ENCODE results near the gene ACBD4.
A peak's percentile ranks its signal among the peaks of the same experiment; 100 is the strongest.

Gene ACBD4

DNA sequence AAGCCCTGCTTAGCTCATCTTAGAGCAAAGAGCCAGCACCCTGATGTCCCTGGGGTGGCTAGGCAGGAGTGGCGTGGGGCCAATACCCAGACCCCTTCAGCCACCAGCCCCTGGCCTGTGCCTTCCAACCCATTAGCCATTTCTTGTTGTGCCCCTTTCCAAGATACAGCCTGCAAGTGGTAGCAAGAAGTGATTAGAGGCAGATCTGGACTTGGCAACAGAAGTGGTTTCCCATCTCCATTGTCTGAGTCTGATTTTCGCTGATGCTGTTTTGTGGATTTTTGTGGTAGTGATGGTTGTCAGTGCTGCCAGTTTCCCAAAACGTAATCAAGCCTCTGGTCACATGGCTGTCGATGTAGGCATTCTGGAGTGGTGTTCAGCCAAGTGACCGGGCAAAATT, 28.9 kb upstream of the ACBD4 start:
- TF ChIP-seq, protein P1, sequence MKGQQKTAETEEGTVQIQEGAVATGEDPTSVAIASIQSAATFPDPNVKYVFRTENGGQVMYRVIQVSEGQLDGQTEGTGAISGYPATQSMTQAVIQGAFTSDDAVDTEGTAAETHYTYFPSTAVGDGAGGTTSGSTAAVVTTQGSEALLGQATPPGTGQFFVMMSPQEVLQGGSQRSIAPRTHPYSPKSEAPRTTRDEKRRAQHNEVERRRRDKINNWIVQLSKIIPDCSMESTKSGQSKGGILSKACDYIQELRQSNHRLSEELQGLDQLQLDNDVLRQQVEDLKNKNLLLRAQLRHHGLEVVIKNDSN (IDR thresholded peaks at IDR 0.05), result no peak
- no peak for TF ChIP-seq ZBTB7A (IDR thresholded peaks at IDR 0.05; ENCODE audit: low read depth)
- TF ChIP-seq YY1 (IDR thresholded peaks at IDR 0.05; ENCODE audit: low read depth), result no peak

DNA sequence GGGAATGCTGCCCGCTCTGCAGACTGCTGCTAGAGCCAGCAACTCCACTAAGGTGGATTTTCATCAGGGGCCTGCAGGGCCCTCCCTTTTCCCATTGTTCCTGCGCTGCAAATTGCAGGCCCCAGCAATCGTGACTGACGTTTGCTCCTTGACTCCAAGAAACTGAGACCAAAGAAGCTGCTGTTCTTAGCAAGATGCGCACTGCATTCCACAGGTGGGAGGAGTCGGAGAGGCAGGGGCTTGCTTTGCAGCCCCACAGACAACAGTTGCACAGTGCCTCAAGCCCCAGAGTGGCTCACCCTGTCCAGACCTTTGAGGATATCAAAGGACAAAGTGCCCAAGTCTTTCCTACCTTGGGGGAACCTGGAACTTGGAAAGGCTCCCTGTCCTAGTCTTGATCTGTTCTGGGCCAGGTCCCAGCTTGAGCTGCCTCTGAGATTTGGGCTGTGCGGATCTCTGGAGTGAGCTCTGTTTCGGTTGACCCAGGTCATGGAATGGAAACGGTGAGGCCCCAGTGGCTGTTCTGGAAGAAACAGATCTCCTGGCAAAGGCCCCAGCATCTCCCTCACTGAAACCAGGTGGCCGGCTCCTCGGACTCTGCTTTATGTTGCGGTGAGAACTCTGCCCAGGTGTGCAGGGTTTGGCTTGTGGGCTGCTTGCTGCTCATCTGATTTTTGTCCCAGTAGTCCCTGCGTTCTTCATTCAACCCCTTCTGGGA, 28.0 kb upstream of the ACBD4 start:
- TF ChIP-seq FOXM1 (IDR thresholded peaks at IDR 0.05; ENCODE audit: borderline replicate concordance, low read depth) (no peak), NFIC (IDR thresholded peaks at IDR 0.05) (no peak), CEBPB (IDR thresholded peaks at IDR 0.05) (no peak), EGR1 (IDR thresholded peaks at IDR 0.05) (no peak), YY1 (IDR thresholded peaks at IDR 0.05; ENCODE audit: low read depth) (no peak), TAF1 (IDR thresholded peaks at IDR 0.05; ENCODE audit: low read depth) (no peak), TCF12 (IDR thresholded peaks at IDR 0.05; ENCODE audit: low read depth) (no peak), ZBTB7A (IDR thresholded peaks at IDR 0.05; ENCODE audit: low read depth) (no peak), EP300 (IDR thresholded peaks at IDR 0.05; ENCODE audit: borderline replicate concordance) (no peak), CREB1 (IDR thresholded peaks at IDR 0.05; ENCODE audit: low read depth) (no peak), TEAD4 (IDR thresholded peaks at IDR 0.05) (no peak), RAD21 (IDR thresholded peaks at IDR 0.05; ENCODE audit: low read depth) (no peak)
- TF ChIP-seq, protein P1 (IDR thresholded peaks at IDR 0.05), result no peak
- TF ChIP-seq, protein P2, sequence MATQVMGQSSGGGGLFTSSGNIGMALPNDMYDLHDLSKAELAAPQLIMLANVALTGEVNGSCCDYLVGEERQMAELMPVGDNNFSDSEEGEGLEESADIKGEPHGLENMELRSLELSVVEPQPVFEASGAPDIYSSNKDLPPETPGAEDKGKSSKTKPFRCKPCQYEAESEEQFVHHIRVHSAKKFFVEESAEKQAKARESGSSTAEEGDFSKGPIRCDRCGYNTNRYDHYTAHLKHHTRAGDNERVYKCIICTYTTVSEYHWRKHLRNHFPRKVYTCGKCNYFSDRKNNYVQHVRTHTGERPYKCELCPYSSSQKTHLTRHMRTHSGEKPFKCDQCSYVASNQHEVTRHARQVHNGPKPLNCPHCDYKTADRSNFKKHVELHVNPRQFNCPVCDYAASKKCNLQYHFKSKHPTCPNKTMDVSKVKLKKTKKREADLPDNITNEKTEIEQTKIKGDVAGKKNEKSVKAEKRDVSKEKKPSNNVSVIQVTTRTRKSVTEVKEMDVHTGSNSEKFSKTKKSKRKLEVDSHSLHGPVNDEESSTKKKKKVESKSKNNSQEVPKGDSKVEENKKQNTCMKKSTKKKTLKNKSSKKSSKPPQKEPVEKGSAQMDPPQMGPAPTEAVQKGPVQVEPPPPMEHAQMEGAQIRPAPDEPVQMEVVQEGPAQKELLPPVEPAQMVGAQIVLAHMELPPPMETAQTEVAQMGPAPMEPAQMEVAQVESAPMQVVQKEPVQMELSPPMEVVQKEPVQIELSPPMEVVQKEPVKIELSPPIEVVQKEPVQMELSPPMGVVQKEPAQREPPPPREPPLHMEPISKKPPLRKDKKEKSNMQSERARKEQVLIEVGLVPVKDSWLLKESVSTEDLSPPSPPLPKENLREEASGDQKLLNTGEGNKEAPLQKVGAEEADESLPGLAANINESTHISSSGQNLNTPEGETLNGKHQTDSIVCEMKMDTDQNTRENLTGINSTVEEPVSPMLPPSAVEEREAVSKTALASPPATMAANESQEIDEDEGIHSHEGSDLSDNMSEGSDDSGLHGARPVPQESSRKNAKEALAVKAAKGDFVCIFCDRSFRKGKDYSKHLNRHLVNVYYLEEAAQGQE (IDR thresholded peaks at IDR 0.05; ENCODE audit: low read depth), result no peak
- TF ChIP-seq, protein P3, sequence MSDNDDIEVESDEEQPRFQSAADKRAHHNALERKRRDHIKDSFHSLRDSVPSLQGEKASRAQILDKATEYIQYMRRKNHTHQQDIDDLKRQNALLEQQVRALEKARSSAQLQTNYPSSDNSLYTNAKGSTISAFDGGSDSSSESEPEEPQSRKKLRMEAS (IDR thresholded peaks at IDR 0.05), result no peak

DNA sequence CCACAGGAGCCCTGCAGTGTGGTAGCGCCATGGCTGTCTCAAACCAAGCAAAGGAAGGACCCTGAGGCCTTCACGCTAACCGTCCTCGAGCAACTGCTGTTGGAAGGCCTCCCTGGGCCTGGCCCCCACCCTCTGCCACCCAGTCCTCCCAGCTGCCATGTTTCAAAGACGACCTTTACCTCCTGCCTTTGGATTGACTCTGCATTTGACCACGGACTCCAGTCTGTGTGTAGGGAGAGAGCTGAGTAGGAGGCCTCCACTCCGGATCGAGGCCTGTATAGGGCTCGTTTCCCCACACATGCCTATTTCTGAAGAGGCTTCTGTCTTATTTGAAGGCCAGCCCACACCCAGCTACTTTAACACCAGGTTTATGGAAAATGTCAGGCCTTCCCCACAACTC, 27.4 kb upstream of the ACBD4 start:
- TF ChIP-seq CREB1 (IDR thresholded peaks at IDR 0.05; ENCODE audit: low read depth) (no peak), EGR1 (IDR thresholded peaks at IDR 0.05) (no peak), TAF1 (IDR thresholded peaks at IDR 0.05; ENCODE audit: low read depth) (no peak), CEBPB (IDR thresholded peaks at IDR 0.05) (no peak), YY1 (IDR thresholded peaks at IDR 0.05; ENCODE audit: low read depth) (no peak), ZBTB7A (IDR thresholded peaks at IDR 0.05; ENCODE audit: low read depth) (no peak), RAD21 (IDR thresholded peaks at IDR 0.05; ENCODE audit: low read depth) (no peak), FOXM1 (IDR thresholded peaks at IDR 0.05; ENCODE audit: borderline replicate concordance, low read depth) (no peak), TEAD4 (IDR thresholded peaks at IDR 0.05) (no peak), EP300 (IDR thresholded peaks at IDR 0.05; ENCODE audit: borderline replicate concordance) (no peak), NFIC (IDR thresholded peaks at IDR 0.05) (no peak)
- TF ChIP-seq, protein P3 (IDR thresholded peaks at IDR 0.05), result no peak
- TF ChIP-seq, protein P2 (IDR thresholded peaks at IDR 0.05; ENCODE audit: low read depth), result no peak

DNA sequence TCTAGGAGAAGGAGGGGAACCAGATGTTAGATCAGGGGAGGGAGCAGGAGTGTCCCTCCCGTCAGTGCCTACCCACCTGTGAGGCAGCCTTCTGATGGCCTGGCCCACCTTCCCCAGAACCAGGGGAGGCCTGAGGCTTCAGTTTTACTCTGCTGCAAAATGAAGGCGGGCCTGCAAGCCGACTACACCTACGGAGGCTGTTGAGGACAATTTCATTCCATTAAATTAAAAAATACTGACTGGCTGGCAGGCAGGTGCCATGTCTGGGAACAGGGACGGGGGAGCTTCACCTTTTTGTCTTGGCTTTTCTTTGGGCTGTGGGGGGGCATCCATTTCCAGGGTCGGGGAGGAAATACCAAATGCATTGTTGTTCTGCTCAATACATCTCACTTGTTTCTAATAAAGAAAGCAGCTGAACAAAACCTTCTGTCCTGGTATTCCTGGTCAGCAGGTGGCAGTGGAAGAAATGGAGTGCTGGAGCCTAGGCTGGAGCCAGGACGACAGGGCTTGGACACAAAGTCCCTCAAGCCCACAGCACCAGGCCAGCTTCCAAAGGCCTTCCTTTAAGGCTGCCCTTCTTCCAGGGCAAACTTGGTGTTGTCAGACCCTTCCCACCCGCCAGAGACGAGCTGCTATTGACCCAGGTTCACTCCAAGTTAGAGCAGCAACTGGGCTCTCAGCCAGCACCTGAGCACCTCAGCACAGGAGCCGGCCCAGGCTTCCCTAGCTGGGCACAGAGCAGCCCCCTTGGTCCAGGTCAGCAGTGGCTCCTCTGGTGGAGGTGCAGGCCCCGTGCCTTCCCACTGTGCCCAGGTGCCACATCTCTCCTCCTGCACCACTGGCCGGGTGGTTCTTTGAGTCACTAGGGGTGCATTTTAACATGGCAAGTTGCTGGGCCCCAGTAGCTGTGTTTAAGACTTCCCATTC, 26.6 kb upstream of the ACBD4 start:
- TF ChIP-seq RAD21 (IDR thresholded peaks at IDR 0.05; ENCODE audit: low read depth), result peak; percentile 16; the same call in 1 of the 2 replicates
- TF ChIP-seq, protein P1 (IDR thresholded peaks at IDR 0.05), result no peak
- TF ChIP-seq, protein P2 (IDR thresholded peaks at IDR 0.05; ENCODE audit: low read depth), result no peak

All from Ishikawa (cell line).